T-helper 17 cell (primary cell): ENCODE results near the gene SIPA1. TPM values are rescaled to one million over a fixed set of nuclear protein-coding genes. Genes with fewer than 3 reads are reported as not detected.

Experiments used
- ATAC-seq: fragments of 150-1000 bp; cut with Tn5 transposase; 2 replicates; pipeline ENCODE4 v1.10.0; 2021; ENCODE audit warnings: mild to moderate bottlenecking, moderate library complexity
- DNase-seq, 3 donors: peaks; one replicate each; pipeline versions ENCODE4 v3.0.0 to v3.0.0-alpha.2; 2020 to 2021
- H3K9me3 ChIP-seq: one replicate; pipeline ENCODE4 v1.7.0; 2013; ENCODE audit warnings: low read length, mild to moderate bottlenecking; ENCODE audit not compliant: control insufficient read depth, poor library complexity, severe bottlenecking
- H3K27ac Mint-ChIP-seq: one replicate; pipeline ENCODE4 v1.8.0; 2022; ENCODE audit warnings: mild to moderate bottlenecking, moderate library complexity, mixed read lengths
- H3K27me3 Mint-ChIP-seq: one replicate; pipeline ENCODE4 v1.8.0; 2022; ENCODE audit warnings: mixed read lengths
- H3K36me3 Mint-ChIP-seq: one replicate; pipeline ENCODE4 v1.8.0; 2022; ENCODE audit warnings: low read depth, mixed read lengths
- H3K4me1 Mint-ChIP-seq: one replicate; pipeline ENCODE4 v1.8.0; 2022; ENCODE audit warnings: mild to moderate bottlenecking, mixed read lengths
- H3K4me3 Mint-ChIP-seq: one replicate; pipeline ENCODE4 v1.8.0; 2022; ENCODE audit warnings: mild to moderate bottlenecking, moderate library complexity, mixed read lengths
- total RNA-seq, 4 donors: library from RNA in 2 of 4; stranded (reverse) in 2 of 4; gene quantifications; one replicate each; pipeline ENCODE4 v1.2.3 and lab custom pipeline; 2022 to 2026

The SIPA1 gene
- total RNA-seq, 2 donors from 2014 or later = 142 to 182 TPM

GRCh38 chr11:65598258-65598699, 39.6 kb upstream of the SIPA1 start:
- peaks cover 10% of the 10 kb centered on the region for H3K4me1 Mint-ChIP-seq
- no peaks in the 10 kb centered on the region for H3K9me3 ChIP-seq
- H3K36me3 Mint-ChIP-seq = no peaks in the 10 kb centered on the region
- H3K27me3 Mint-ChIP-seq = no peaks in the 10 kb centered on the region
- DNase-seq = no peak
- no peak for ATAC-seq
- H3K4me3 Mint-ChIP-seq = no peak overlapping the region
- H3K27ac Mint-ChIP-seq = no peak overlapping the region

- Mint-ChIP-seq H3K27me3 (no peaks in the 10 kb centered on the region), H3K4me1 (peaks cover 10% of the 10 kb centered on the region), H3K36me3 (no peaks in the 10 kb centered on the region), H3K4me3 (no peak overlapping the region), H3K27ac (no peak overlapping the region)
- DNase-seq (no peak), ATAC-seq (no peak)
- H3K9me3 ChIP-seq = no peaks in the 10 kb centered on the region
Measured at GRCh38 chr11:65599216-65599954, 38.5 kb upstream of the SIPA1 start.

GRCh38 chr11:65599955-65600246, 38.0 kb upstream of the SIPA1 start:
- H3K36me3 Mint-ChIP-seq = no peaks in the 10 kb centered on the region
- peaks cover 8% of the 10 kb centered on the region for H3K4me1 Mint-ChIP-seq
- no peak for ATAC-seq
- H3K27ac Mint-ChIP-seq = no peak overlapping the region
- H3K4me3 Mint-ChIP-seq = no peak overlapping the region
- no peaks in the 10 kb centered on the region for H3K27me3 Mint-ChIP-seq
- DNase-seq = no peak
- no peaks in the 10 kb centered on the region for H3K9me3 ChIP-seq

GRCh38 chr11:65604258-65604657, 33.6 kb upstream of the SIPA1 start:
- Mint-ChIP-seq H3K4me1 (peaks cover 6% of the 10 kb centered on the region), H3K27ac (peak overlapping the region; percentile 62), H3K36me3 (no peaks in the 10 kb centered on the region), H3K4me3 (no peak overlapping the region), H3K27me3 (no peaks in the 10 kb centered on the region)
- ATAC-seq = no peak
- DNase-seq = no peak
- H3K9me3 ChIP-seq = no peaks in the 10 kb centered on the region

- Mint-ChIP-seq H3K27me3 (no peaks in the 10 kb centered on the region), H3K36me3 (no peaks in the 10 kb centered on the region), H3K27ac (peak overlapping the region; percentile 56), H3K4me1 (peaks cover 23% of the 10 kb centered on the region), H3K4me3 (no peak overlapping the region)
- ATAC-seq (peak; percentile 65), DNase-seq (no peak)
- no peaks in the 10 kb centered on the region for H3K9me3 ChIP-seq
Measured at GRCh38 chr11:65606876-65607613, 30.9 kb upstream of the SIPA1 start.

GRCh38 chr11:65607614-65608426, 30.1 kb upstream of the SIPA1 start:
- no peak for ATAC-seq
- no peak overlapping the region for H3K4me3 Mint-ChIP-seq
- H3K36me3 Mint-ChIP-seq = no peaks in the 10 kb centered on the region
- DNase-seq = no peak
- H3K4me1 Mint-ChIP-seq = peaks cover 28% of the 10 kb centered on the region
- no peaks in the 10 kb centered on the region for H3K9me3 ChIP-seq
- no peaks in the 10 kb centered on the region for H3K27me3 Mint-ChIP-seq
- H3K27ac Mint-ChIP-seq = peak overlapping the region; percentile 65

GRCh38 chr11:65609229-65609628, 28.7 kb upstream of the SIPA1 start:
- DNase-seq (no peak), ATAC-seq (no peak)
- H3K27ac Mint-ChIP-seq = no peak overlapping the region
- H3K27me3 Mint-ChIP-seq = no peaks in the 10 kb centered on the region
- no peaks in the 10 kb centered on the region for H3K36me3 Mint-ChIP-seq
- H3K4me1 Mint-ChIP-seq = peaks cover 33% of the 10 kb centered on the region
- no peak overlapping the region for H3K4me3 Mint-ChIP-seq
- no peaks in the 10 kb centered on the region for H3K9me3 ChIP-seq

GRCh38 chr11:65609665-65610064, 28.2 kb upstream of the SIPA1 start:
- Mint-ChIP-seq H3K4me3 (peak overlapping the region; percentile 36), H3K36me3 (no peaks in the 10 kb centered on the region)
- no peak for ATAC-seq

GRCh38 chr11:65610404-65610803, 27.5 kb upstream of the SIPA1 start:
- no peak for DNase-seq
- H3K27me3 Mint-ChIP-seq = no peaks in the 10 kb centered on the region
- no peaks in the 10 kb centered on the region for H3K9me3 ChIP-seq
- peak overlapping the region; percentile 94 for H3K27ac Mint-ChIP-seq
- H3K36me3 Mint-ChIP-seq = no peaks in the 10 kb centered on the region
- H3K4me3 Mint-ChIP-seq = peak overlapping the region; percentile 7
- peaks cover 33% of the 10 kb centered on the region for H3K4me1 Mint-ChIP-seq
- no peak for ATAC-seq

More at GRCh38 chr11:65609665-65610064, 28.2 kb upstream of the SIPA1 start:
- no peak for DNase-seq
- peak overlapping the region; percentile 94 for H3K27ac Mint-ChIP-seq
- peaks cover 33% of the 10 kb centered on the region for H3K4me1 Mint-ChIP-seq
- H3K27me3 Mint-ChIP-seq = no peaks in the 10 kb centered on the region
- H3K9me3 ChIP-seq = no peaks in the 10 kb centered on the region

- peak overlapping the region; percentile 98 for H3K4me3 Mint-ChIP-seq
- H3K4me1 Mint-ChIP-seq = peaks cover 33% of the 10 kb centered on the region
- peak overlapping the region; percentile 94 for H3K27ac Mint-ChIP-seq
Measured at GRCh38 chr11:65611028-65611757, 26.7 kb upstream of the SIPA1 start.

GRCh38 chr11:65611758-65612603, 25.9 kb upstream of the SIPA1 start:
- Mint-ChIP-seq H3K4me3 (peak overlapping the region; percentile 98), H3K27me3 (no peaks in the 10 kb centered on the region), H3K36me3 (peaks cover 3% of the 10 kb centered on the region), H3K27ac (peak overlapping the region; percentile 94), H3K4me1 (peaks cover 39% of the 10 kb centered on the region)
- ATAC-seq (no peak), DNase-seq (no peak)
- no peaks in the 10 kb centered on the region for H3K9me3 ChIP-seq

More at GRCh38 chr11:65611028-65611757, 26.7 kb upstream of the SIPA1 start:
- no peaks in the 10 kb centered on the region for H3K36me3 Mint-ChIP-seq
- DNase-seq = no peak
- no peak for ATAC-seq
- no peaks in the 10 kb centered on the region for H3K27me3 Mint-ChIP-seq
- H3K9me3 ChIP-seq = no peaks in the 10 kb centered on the region

GRCh38 chr11:65612691-65613090, 25.2 kb upstream of the SIPA1 start:
- no peaks in the 10 kb centered on the region for H3K27me3 Mint-ChIP-seq
- DNase-seq (no peak), ATAC-seq (no peak)
- H3K27ac Mint-ChIP-seq = peak overlapping the region; percentile 94
- peaks cover 3% of the 10 kb centered on the region for H3K36me3 Mint-ChIP-seq
- peak overlapping the region; percentile 98 for H3K4me3 Mint-ChIP-seq
- no peaks in the 10 kb centered on the region for H3K9me3 ChIP-seq
- H3K4me1 Mint-ChIP-seq = peaks cover 42% of the 10 kb centered on the region
